GM21381 (cell line): ENCODE data around the gene ZKSCAN8.
A peak's percentile ranks its signal among the peaks of the same experiment; 100 is the strongest.

Experiments used
- ATAC-seq: cut with Tn5 transposase; IDR thresholded peaks from one replicate; pipeline ENCODE4 v1.9.1; 2021; ENCODE audit warnings: mild to moderate bottlenecking, moderate library complexity; ENCODE audit not compliant: unreplicated experiment

ZKSCAN8 gene

DNA sequence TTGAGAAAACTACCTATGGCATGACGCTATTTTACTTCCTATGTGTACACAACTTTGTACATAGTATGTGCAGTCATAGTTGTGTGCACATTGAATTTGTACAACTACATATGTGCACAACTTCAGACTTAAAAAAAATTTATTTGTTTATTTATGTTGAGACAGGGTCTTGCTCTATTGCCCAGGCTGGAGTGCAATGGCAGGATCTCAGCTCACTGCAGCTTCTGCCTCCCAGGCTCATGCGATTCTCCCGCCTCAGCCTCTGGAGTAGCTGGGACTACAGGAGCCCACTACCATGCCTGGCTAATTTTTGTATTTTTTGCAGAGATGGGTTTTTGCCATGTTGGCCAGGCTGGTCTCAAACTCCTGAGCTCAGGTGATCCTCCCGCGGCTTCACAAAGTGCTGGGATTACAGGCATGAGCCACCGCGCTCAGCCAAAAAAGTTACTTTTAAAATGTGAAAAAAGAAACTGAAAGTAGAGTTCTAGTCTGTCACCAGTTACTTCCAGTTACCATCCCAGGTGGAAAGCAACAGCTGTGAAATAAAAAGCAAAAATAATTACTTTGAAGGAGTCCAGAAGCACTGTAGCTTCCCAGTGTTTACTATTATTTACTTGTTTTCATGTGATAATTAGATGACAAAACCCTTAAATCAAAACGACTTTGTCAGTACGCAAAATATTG is 1.7 kb upstream of the ZKSCAN8 start:
- no peak for ATAC-seq

- ATAC-seq: no peak
These were observed 1.1 kb upstream of the ZKSCAN8 start for GRCh38 chr6:28140616-28141015.

GRCh38 chr6:28142446-28142845 is 763 bp downstream of the ZKSCAN8 start:
- ATAC-seq: no peak

DNA sequence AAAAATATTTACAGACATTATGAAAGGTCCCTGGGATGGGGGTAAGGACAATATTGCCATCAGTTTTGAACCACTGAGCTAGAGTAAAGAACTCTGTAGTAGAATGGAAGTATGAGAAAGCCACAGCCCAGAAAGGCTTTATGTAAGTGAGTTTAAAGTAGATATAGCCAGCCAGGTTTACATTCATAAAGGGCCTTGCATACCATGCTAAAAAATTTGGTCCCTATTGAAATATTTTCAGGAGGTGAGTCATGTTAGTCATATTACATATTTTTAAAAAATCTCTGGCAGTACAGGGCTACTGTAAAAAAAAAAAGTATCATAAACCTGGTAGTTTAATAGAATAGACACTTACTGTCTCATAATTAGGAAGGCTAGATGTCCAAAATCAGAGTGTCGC is 3.5 kb downstream of the ZKSCAN8 start:
- ATAC-seq: no peak

DNA sequence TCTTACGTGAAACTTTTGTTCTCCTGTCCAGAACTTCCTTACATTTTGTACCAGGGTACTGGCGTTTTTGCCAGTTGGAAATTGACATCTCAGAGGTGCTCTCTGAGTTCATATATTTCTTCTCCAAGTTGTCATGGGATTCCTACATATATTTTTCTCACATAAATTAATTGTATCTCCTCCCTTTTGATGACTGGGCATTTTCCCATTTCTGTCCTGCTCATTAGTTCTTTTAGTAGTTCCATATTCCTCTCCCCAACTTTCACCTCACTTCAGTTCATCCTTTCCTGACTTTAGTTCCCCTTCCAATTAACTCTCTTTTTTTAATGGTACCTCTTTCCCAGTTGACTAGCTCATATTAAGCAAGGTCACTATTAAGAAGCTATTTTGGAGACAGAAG is 10.8 kb downstream of the ZKSCAN8 start:
- no peak for ATAC-seq

- no peak for ATAC-seq
These were observed 11.9 kb downstream of the ZKSCAN8 start for GRCh38 chr6:28153546-28153945.

- ATAC-seq: no peak
These were observed 12.7 kb downstream of the ZKSCAN8 start for GRCh38 chr6:28154357-28154756.

DNA sequence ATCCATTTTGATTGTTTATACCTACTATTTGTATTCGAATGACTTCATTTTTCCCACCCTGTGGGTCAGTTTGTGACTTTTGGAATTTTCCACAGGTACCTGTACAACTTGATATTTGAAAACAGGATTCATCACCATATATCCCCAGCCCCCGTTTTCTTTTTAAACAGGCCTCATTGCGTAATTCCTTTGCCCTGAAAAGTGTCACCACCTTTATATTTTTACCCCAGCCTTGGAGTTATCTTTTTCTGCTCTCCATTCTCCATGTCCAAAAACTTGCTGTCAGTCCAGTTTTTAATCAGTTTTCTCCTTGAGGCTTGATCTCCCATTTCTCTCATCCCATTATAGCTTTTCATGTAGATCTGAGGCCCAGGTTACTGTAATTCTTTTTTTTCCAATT is 16.6 kb downstream of the ZKSCAN8 start:
- ATAC-seq: no peak

DNA sequence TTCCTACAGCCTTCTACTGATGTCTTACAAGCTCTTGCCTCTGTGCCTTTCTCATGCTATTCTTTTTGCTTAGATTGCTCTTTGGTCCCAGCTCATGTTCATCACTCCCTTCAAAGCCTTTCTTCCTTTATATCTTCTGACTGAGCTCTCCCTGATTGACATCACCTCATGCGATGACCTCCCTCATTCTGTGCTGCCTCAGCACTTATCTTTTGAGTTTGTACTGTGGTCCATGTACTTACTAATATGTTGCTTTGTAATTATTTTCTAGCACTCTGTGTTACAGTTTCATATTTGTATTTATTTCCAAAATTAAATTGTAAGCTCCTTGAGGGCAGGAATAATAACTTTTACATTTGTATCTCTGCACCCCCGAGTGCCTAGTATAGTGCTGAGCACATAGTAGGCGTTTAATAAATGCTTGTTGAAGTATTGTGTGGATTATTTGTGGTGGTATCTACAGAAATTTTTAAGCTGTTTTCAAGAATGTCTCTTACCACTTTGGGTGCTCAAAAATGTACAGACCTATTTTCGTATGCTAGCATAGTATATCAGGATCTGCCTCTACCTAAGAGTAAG is 17.4 kb downstream of the ZKSCAN8 start:
- no peak for ATAC-seq

- ATAC-seq: no peak
These were observed 18.6 kb downstream of the ZKSCAN8 start for GRCh38 chr6:28160233-28160632.

DNA sequence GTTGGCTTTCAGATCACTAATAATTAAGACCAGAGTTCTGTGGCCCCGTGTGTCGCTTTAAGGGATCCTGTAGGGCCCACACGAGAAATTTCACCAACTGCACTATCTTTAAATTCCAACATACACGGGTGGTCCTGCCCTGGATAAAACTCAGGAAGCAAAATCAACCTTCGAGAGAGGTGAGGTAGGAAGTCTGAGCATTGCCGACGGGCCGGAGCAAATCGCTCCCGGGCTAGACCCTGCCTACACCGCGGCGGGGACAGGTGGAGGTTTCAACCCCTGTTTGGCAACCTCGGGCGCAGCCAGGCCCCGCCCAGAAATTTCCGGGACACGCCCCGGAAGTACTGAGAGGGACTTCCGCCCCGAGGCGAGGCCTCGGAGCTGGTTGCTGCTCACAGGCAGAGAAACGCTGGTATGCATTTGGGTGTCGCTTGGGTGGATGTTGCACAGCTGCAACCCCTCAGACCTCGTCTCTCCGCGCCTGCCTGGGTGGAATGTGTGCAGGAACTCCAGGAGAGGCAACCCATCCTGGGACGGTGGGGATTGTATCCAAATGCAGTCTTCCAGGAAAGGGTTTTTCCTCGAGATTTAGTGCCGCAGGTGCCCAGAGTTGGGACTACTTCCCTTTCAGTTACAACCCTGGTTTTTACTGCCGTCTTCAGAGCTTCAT is 19.9 kb downstream of the ZKSCAN8 start:
- peak; percentile 95 for ATAC-seq

- no peak for ATAC-seq
These were observed 23.9 kb downstream of the ZKSCAN8 start for GRCh38 chr6:28165563-28165962.

DNA sequence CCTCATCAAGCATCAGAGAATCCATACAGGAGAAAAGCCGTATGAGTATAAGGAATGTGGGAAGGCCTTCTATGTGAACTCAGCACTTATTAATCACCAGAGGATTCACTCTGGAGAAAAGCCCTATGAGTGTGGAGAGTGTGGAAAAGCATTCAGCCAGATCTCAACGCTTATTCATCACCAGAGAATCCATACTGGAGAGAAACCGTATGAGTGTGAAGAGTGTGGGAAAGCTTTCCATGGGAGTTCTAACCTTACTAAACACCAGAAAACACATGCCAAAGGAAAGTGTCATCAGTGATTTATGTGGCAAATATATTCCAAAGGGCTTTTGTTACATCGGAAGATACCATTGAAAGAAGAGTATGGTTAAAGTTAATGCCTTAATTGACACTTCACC is 25.4 kb downstream of the ZKSCAN8 start:
- no peak for ATAC-seq

- ATAC-seq: no peak
These were observed 26.2 kb downstream of the ZKSCAN8 start for GRCh38 chr6:28167926-28168325.

DNA sequence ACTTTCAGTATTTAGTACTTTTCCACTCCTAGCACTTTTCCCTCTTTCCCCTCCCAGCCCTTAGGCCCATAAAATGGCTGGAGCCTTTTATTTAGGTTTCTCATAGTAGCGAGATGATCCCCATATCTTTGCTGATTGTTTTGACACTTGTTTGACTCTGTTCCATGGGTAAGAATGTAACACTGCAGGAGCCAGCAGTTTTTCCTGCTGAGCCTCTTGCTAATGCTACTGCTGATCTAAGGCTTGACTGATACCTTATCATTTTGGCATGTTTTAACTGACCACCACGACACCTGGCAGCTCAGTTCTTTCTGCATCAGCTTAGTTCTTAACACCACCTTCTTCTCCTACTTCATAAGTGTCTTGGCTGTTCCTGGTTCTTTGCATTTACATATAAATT is 29.6 kb downstream of the ZKSCAN8 start:
- no peak for ATAC-seq

DNA sequence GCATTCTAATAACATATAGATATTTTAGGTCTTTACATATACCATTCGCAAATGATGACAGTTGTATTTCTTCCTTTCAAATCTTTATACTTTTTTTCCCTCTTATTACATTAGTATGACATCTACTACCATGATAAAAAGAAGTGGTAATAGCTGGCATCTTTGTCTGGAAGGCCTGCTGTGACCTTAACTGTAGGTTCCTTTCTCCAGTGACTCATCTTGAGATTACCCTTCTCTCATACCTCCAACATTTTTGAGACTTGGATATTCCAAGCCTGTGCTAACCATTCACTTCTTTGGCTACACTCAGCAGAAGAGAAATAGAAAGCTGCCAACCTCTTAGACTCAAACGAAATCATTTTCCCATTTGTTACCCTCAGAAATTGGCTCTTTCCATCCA is 30.3 kb downstream of the ZKSCAN8 start:
- ATAC-seq: no peak

DNA sequence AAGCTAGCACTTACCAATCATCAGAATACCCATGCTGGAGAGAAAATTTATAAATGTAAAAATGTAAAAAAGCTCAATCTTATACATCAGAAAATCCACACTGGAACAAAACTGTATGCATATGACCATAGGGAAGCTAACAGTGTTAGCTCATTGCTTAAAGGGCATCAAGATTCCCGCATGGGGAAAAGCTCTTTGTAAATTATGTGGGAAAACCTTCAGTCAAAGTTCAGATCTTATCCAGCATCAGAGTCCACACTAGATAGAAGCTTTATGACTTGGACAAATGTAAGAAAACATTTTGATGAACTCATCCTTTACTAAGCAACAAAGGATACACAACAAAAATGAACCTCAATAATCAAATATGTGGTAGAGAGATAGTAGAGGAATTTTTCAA is 34.7 kb downstream of the ZKSCAN8 start:
- ATAC-seq: no peak

GRCh38 chr6:28182255-28182654 is 40.6 kb downstream of the ZKSCAN8 start:
- ATAC-seq: no peak

- ATAC-seq: no peak
These were observed 46.7 kb downstream of the ZKSCAN8 start for GRCh38 chr6:28188111-28188979.

GRCh38 chr6:28200020-28200419 is 58.3 kb downstream of the ZKSCAN8 start:
- ATAC-seq: no peak

GRCh38 chr6:28203201-28203600 is 61.5 kb downstream of the ZKSCAN8 start:
- ATAC-seq: no peak
